ENCODE data around the gene SIGLEC10.

DNA sequence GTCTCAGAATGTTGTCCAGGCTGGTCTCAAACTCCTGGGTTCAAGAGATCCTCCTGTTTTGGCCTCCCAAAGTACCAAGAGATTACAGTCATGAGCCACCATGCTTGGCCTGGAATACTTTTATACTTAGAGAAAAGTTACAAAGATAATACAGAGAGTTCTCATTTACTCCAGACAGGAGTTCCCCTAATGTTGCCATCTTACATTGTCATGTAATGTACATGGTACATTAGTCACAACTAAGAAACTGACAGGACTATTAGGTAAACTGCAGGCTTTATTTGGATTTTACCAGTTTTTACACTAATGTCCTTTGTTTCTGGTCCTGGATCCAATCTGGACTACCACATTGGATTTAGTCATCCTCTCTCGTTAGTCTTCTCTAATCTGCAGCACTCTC, 24.7 kb downstream of the SIGLEC10 start:
- TF ChIP-seq POLR2A (IDR thresholded peaks at IDR 0.05; ENCODE audit: low read depth, low read length) (no peak), CEBPB (IDR thresholded peaks at IDR 0.05; ENCODE audit: low read depth, low read length) (no peak), MAFK (IDR thresholded peaks at IDR 0.05; ENCODE audit: low read depth, low read length) (no peak), MXI1 (IDR thresholded peaks at IDR 0.05; ENCODE audit: borderline replicate concordance, low read depth, low read length) (no peak), RAD21 (IDR thresholded peaks at IDR 0.05; ENCODE audit: low read length) (no peak), SMC3 (IDR thresholded peaks at IDR 0.05; ENCODE audit: low read depth, low read length) (no peak), CHD1 (IDR thresholded peaks at IDR 0.05; ENCODE audit: low read depth, low read length) (no peak), MAZ (IDR thresholded peaks at IDR 0.05; ENCODE audit: borderline replicate concordance, low read depth, low read length) (no peak)
- TF ChIP-seq, protein P1, sequence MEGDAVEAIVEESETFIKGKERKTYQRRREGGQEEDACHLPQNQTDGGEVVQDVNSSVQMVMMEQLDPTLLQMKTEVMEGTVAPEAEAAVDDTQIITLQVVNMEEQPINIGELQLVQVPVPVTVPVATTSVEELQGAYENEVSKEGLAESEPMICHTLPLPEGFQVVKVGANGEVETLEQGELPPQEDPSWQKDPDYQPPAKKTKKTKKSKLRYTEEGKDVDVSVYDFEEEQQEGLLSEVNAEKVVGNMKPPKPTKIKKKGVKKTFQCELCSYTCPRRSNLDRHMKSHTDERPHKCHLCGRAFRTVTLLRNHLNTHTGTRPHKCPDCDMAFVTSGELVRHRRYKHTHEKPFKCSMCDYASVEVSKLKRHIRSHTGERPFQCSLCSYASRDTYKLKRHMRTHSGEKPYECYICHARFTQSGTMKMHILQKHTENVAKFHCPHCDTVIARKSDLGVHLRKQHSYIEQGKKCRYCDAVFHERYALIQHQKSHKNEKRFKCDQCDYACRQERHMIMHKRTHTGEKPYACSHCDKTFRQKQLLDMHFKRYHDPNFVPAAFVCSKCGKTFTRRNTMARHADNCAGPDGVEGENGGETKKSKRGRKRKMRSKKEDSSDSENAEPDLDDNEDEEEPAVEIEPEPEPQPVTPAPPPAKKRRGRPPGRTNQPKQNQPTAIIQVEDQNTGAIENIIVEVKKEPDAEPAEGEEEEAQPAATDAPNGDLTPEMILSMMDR (conservative IDR thresholded peaks at IDR 0.05; ENCODE audit: low read depth, low read length) = no peak
- TF ChIP-seq, protein P2, sequence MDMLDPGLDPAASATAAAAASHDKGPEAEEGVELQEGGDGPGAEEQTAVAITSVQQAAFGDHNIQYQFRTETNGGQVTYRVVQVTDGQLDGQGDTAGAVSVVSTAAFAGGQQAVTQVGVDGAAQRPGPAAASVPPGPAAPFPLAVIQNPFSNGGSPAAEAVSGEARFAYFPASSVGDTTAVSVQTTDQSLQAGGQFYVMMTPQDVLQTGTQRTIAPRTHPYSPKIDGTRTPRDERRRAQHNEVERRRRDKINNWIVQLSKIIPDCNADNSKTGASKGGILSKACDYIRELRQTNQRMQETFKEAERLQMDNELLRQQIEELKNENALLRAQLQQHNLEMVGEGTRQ (IDR thresholded peaks at IDR 0.05; ENCODE audit: low read depth, low read length) = no peak
- TF ChIP-seq, protein P3, sequence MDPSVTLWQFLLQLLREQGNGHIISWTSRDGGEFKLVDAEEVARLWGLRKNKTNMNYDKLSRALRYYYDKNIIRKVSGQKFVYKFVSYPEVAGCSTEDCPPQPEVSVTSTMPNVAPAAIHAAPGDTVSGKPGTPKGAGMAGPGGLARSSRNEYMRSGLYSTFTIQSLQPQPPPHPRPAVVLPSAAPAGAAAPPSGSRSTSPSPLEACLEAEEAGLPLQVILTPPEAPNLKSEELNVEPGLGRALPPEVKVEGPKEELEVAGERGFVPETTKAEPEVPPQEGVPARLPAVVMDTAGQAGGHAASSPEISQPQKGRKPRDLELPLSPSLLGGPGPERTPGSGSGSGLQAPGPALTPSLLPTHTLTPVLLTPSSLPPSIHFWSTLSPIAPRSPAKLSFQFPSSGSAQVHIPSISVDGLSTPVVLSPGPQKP (IDR thresholded peaks at IDR 0.05; ENCODE audit: borderline replicate concordance, low read depth, low read length) = no peak

Data from IMR-90 (cell line).